Fibroblast of the aortic adventitia (primary cell): ENCODE measurements around the gene LGSN. TPM values are rescaled to one million over a fixed set of nuclear protein-coding genes. Genes with fewer than 3 reads are reported as not detected.

Experiments
- DNase-seq: peaks from one replicate; pipeline ENCODE4 v3.0.0-alpha.2; 2010; ENCODE audit warnings: low read depth
- H3K4me3 ChIP-seq: 2 replicates; pipeline ENCODE4 v1.5.1; 2011; ENCODE audit warnings: low read depth, mild to moderate bottlenecking, control low read depth, low read length, moderate library complexity
- total RNA-seq: library from RNA; depleted of rRNA; stranded (reverse); fragments of >200 nt; gene quantifications from 2 replicates; pipeline ENCODE4 v1.2.3, GENCODE V29; 2012; ENCODE audit warnings: low replicate concordance
- TF ChIP-seq, protein P1 (sequence below): IDR thresholded peaks from 2 replicates; pipeline ENCODE4 v1.5.1; 2011; ENCODE audit warnings: mild to moderate bottlenecking, low read length, control low read depth, inconsistent platforms; ENCODE audit not compliant: insufficient read depth

Gene LGSN
- total RNA-seq, 1 donor: not detected

DNA sequence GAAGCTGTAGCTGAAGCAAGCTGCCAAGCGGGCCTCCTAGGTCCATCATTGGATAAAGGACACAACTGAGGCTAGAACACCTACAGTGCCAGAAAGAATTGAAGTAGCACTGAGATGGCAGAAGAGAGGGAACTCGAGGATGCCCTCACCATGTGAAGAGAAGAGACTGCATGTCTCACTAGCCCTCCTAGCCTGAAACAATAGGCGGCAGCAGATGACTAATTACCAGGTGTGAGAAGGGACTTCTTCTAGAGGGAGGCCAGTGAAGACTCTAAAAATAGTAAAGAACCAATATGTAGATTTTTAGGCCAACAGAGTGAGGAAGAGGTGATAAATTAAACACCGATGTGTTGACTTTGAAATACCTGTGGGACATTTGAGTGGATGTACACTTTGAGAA lies 50.3 kb downstream of the LGSN start:
- DNase-seq: no peak
- TF ChIP-seq, protein P1, sequence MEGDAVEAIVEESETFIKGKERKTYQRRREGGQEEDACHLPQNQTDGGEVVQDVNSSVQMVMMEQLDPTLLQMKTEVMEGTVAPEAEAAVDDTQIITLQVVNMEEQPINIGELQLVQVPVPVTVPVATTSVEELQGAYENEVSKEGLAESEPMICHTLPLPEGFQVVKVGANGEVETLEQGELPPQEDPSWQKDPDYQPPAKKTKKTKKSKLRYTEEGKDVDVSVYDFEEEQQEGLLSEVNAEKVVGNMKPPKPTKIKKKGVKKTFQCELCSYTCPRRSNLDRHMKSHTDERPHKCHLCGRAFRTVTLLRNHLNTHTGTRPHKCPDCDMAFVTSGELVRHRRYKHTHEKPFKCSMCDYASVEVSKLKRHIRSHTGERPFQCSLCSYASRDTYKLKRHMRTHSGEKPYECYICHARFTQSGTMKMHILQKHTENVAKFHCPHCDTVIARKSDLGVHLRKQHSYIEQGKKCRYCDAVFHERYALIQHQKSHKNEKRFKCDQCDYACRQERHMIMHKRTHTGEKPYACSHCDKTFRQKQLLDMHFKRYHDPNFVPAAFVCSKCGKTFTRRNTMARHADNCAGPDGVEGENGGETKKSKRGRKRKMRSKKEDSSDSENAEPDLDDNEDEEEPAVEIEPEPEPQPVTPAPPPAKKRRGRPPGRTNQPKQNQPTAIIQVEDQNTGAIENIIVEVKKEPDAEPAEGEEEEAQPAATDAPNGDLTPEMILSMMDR: no peak
- H3K4me3 ChIP-seq: no peak overlapping the region

DNA sequence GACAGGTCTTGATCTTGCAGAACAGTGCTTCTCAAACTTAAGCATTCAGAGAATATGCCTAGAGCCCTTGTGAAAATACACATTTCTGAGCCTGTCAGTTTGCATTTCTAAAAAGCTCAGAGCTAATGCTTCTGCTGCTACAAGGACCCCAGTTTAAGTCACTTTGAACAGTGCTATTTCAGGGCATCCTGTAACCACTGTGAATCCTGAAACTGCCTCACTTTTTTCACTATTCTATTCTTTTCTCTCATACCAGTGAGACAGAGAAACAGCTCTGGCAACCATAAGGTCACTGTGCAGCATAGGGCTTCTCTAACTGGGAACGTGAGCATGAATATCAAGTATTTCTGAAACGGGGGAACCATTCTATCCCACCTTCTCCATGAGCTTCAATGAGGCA lies 51.2 kb downstream of the LGSN start:
- no peak for DNase-seq
- TF ChIP-seq, protein P1: no peak
- H3K4me3 ChIP-seq: no peak overlapping the region

DNA sequence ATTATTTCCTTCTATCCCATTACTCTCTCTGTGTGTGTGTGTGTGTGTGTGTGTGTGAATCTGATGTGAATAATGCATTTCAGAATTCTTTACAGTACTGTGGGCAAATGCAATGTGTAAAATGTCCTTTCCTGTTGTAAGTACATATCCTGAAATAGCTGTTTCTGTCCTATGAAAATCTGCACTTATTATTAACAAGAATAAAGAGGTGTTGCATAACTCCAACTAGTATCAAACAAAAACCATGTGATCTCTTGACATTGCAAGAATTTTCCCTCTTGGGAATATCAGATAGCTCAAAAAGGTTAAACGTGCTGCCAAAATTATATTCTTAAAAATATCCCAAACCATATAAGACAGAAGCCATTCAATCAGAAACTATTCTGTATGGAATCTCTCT lies 52.0 kb downstream of the LGSN start:
- DNase-seq: no peak
- H3K4me3 ChIP-seq: no peak overlapping the region
- TF ChIP-seq, protein P1: no peak

DNA sequence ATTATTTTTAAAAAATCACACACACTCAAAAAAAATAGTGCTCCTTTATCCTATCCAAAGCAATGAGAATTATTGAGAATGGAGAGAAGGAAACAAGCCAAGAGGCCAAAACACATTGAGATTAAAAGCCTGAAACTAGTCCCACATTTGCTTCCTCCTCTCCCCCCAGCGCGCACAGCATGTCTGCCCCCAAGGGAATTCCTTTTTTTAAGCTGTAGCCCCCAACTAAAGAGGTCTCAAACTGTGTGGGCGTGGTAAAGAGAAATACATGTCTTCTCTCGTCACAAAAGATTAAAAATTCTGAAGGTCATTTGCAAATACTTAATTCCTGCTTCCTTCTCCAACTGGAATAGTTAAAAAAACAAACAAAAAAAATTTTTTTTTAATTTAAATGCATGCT lies 52.7 kb downstream of the LGSN start:
- DNase-seq: no peak
- TF ChIP-seq, protein P1: no peak
- no peak overlapping the region for H3K4me3 ChIP-seq

DNA sequence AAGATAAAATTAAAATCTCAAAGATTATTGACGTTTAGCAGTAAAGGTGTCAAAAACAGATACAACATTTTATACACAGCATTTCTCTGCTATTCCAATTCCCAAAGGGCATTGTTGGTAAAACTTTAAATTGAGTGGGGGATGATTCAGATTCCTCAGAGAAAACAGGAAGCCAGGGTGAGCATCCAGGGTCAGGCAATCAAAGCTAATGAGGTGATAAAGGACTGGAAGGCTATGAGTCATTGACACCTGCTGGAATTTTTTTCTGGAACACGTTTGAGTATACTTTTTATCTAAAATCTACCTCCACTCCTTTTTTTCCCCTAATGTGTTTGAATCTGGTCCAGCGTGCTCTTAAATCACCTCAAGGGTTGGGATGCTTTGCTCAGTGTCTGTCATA lies 56.3 kb downstream of the LGSN start:
- TF ChIP-seq, protein P1: no peak
- no peak overlapping the region for H3K4me3 ChIP-seq
- DNase-seq: no peak

DNA sequence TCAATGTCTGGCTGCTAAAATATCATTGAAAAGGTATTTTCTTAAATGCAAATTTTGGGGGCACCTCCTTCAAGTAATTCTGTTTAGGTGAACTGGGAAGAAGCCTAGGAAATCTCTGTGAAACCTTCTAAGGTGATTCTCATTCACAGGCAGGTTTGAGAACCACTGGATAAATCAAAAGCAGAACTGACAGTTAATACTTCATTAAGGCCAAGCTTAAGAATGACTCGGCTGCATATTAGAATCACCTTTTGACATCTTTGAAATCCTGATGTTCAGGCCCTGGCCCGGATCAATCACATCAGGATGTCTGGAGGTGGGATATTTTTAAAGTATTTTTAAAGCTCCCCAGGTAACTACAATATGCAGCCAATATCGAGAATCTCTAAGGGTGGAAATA lies 58.0 kb downstream of the LGSN start:
- TF ChIP-seq, protein P1: no peak
- no peak for DNase-seq
- no peak overlapping the region for H3K4me3 ChIP-seq

DNA sequence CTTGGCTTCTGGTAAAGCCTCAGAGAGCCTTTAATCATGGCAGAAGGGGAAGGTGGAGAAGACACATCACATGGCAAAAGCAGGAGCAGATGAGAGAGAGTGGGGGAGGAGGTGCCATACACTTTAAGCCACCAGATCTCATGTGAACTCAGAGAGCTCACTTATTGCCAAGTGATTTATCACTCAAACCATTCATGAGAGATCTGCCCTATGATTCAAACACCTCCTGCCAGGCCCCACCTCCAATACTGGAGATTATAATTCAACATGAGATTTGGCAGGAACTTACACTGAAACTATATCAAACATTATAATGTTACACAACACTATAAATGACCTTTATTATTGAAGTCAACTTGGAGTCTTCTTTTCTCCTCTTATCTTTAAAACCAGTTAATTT lies 60.6 kb downstream of the LGSN start:
- DNase-seq: no peak
- TF ChIP-seq, protein P1: no peak
- H3K4me3 ChIP-seq: no peak overlapping the region
